Activated T-helper 9 cell treated with anti-CD3 and anti-CD28 coated beads, Interleukin-2, amount 50 U/mL, for 16 hours (primary cell): ENCODE measurements around the gene RHBDF2.

Experiments used
- DNase-seq: peaks from one replicate; pipeline ENCODE4 v3.0.0-alpha.2; 2020; ENCODE audit warnings: low read depth

RHBDF2 gene

GRCh38 chr17:76500747-76501017, 541 bp downstream of the RHBDF2 start:
- DNase-seq: no peak

- no peak for DNase-seq
Observed at GRCh38 chr17:76500074-76500746, 1.0 kb downstream of the RHBDF2 start.

GRCh38 chr17:76499267-76499667, 2.0 kb downstream of the RHBDF2 start:
- no peak for DNase-seq

- no peak for DNase-seq
Observed at GRCh38 chr17:76498876-76499251, 2.4 kb downstream of the RHBDF2 start.

GRCh38 chr17:76497979-76498875, 3.0 kb downstream of the RHBDF2 start:
- no peak for DNase-seq

GRCh38 chr17:76497699-76497978, 3.6 kb downstream of the RHBDF2 start:
- no peak for DNase-seq

GRCh38 chr17:76496464-76496863, 4.8 kb downstream of the RHBDF2 start:
- DNase-seq: no peak

- DNase-seq: no peak
Observed at GRCh38 chr17:76495663-76496400, 5.4 kb downstream of the RHBDF2 start.

- DNase-seq: no peak
Observed at GRCh38 chr17:76493505-76494167, 7.6 kb downstream of the RHBDF2 start.

- DNase-seq: peak; percentile 21
Observed at GRCh38 chr17:76492989-76493501, 8.2 kb downstream of the RHBDF2 start.

- no peak for DNase-seq
Observed at GRCh38 chr17:76492123-76492988, 8.9 kb downstream of the RHBDF2 start.

GRCh38 chr17:76491271-76492122, 9.7 kb downstream of the RHBDF2 start:
- DNase-seq: no peak

- no peak for DNase-seq
Observed at GRCh38 chr17:76490112-76490710, 11.0 kb downstream of the RHBDF2 start.

GRCh38 chr17:76487451-76488192, 13.6 kb downstream of the RHBDF2 start:
- DNase-seq: no peak

- DNase-seq: no peak
Observed at GRCh38 chr17:76485569-76485968, 15.7 kb downstream of the RHBDF2 start.

- no peak for DNase-seq
Observed at GRCh38 chr17:76484228-76484725, 16.9 kb downstream of the RHBDF2 start.

GRCh38 chr17:76481071-76481655, 20.1 kb downstream of the RHBDF2 start:
- no peak for DNase-seq

GRCh38 chr17:76480632-76481031, 20.6 kb downstream of the RHBDF2 start:
- DNase-seq: no peak
